Tibial nerve (tissue), 4 donors: ENCODE measurements around the gene TAMM41. TPM values are rescaled to one million over a fixed set of nuclear protein-coding genes. Genes with fewer than 3 reads are reported as not detected.

ENCODE experiments used
- DNase-seq, 2 donors: peaks; one replicate each; pipeline ENCODE4 v3.0.0-alpha.2; 2019; ENCODE audit warnings: low spot score in 2 of 2
- H3K27ac ChIP-seq, 4 donors: fragments of 200-600 bp; sonication (generic) in 3 of 4; one replicate each; pipeline ENCODE4 v1.5.1; 2017 to 2019; ENCODE audit warnings: mild to moderate bottlenecking in 1 of 4
- H3K27me3 ChIP-seq, 2 donors: fragments of 200-600 bp; sonication (generic) in 1 of 2; one replicate each; pipeline versions ENCODE4 v1.5.1 to v1.6.0; 2017 to 2019
- H3K36me3 ChIP-seq, 3 donors: fragments of 200-600 bp; sonication (generic); one replicate each; pipeline ENCODE4 v1.5.1; 2018 to 2019
- H3K4me1 ChIP-seq, 4 donors: fragments of 200-600 bp; sonication (generic) in 3 of 4; one replicate each; pipeline ENCODE4 v1.5.1; 2017 to 2019
- H3K4me3 ChIP-seq, 4 donors: fragments of 200-600 bp; sonication (generic) in 3 of 4; one replicate each; pipeline ENCODE4 v1.5.1; 2017 to 2019; ENCODE audit warnings: mild to moderate bottlenecking in 1 of 4, moderate library complexity in 1 of 4
- H3K9me3 ChIP-seq, 4 donors: fragments of 200-600 bp; sonication (generic) in 3 of 4; one replicate each; pipeline ENCODE4 v1.5.1; 2017 to 2019
- EP300 ChIP-seq, 2 donors: sonication (generic); formaldehyde crosslinking; IDR thresholded peaks; one replicate each; pipeline ENCODE4 v1.6.1; 2017; ENCODE audit warnings: antibody characterized with exemption in 2 of 2, mild to moderate bottlenecking in 1 of 2
- POLR2A ChIP-seq, 2 donors: fragments of 450-650 bp; IDR thresholded peaks; one replicate each; pipeline ENCODE4 v1.6.1; 2017; ENCODE audit warnings: antibody characterized with exemption in 2 of 2, mild to moderate bottlenecking in 2 of 2, moderate library complexity in 2 of 2
- WGBS, 2 donors: methylation state at CpG; one replicate each; pipeline ENCODE4 v1.1.5; 2018; 5-methylcytosine and 5-hydroxymethylcytosine counted together
- total RNA-seq, 4 donors: library from RNA; depleted of rRNA; stranded (reverse); fragments of >200 nt; gene quantifications; one replicate each; pipeline ENCODE4 v1.1.0, GENCODE V29; 2016
- TF ChIP-seq, protein P1 (sequence below), 5 experiments: fragments of 200-600 bp in 3 of 5; fragments of 450-650 bp in 2 of 5; sonication (generic) in 3 of 5; IDR thresholded peaks; one replicate each; pipeline ENCODE4 v1.5.1; 2016 to 2019; ENCODE audit warnings: antibody characterized with exemption in 5 of 5, mild to moderate bottlenecking in 3 of 5, moderate library complexity in 2 of 5

TAMM41 gene
- total RNA-seq, 4 donors from 2014 or later: 15.5 to 40.8 (median 25.5) TPM

- Histone ChIP-seq H3K9me3 (no peaks in the 10 kb centered on the region), H3K4me3 (no peak overlapping the region), H3K27me3 (no peaks in the 10 kb centered on the region), H3K36me3 (no peaks in the 10 kb centered on the region), H3K4me1 (peaks cover 0 to 19% (median 4%) of the 10 kb centered on the region in 4 donors), H3K27ac (no peak overlapping the region)
- DNase-seq: no peak
- whole genome bisulfite sequencing, 2 donors: 85 to 95% methylated on average over 3 of the region's 3 CpGs
- no peak for TF ChIP-seq POLR2A (IDR thresholded peaks at IDR 0.05)
- TF ChIP-seq, protein P1, sequence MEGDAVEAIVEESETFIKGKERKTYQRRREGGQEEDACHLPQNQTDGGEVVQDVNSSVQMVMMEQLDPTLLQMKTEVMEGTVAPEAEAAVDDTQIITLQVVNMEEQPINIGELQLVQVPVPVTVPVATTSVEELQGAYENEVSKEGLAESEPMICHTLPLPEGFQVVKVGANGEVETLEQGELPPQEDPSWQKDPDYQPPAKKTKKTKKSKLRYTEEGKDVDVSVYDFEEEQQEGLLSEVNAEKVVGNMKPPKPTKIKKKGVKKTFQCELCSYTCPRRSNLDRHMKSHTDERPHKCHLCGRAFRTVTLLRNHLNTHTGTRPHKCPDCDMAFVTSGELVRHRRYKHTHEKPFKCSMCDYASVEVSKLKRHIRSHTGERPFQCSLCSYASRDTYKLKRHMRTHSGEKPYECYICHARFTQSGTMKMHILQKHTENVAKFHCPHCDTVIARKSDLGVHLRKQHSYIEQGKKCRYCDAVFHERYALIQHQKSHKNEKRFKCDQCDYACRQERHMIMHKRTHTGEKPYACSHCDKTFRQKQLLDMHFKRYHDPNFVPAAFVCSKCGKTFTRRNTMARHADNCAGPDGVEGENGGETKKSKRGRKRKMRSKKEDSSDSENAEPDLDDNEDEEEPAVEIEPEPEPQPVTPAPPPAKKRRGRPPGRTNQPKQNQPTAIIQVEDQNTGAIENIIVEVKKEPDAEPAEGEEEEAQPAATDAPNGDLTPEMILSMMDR (IDR thresholded peaks at IDR 0.05): no peak
- no peak for TF ChIP-seq EP300 (IDR thresholded peaks at IDR 0.05)
Observed at GRCh38 chr3:11768604-11769003, 78.1 kb downstream of the TAMM41 start.

DNA sequence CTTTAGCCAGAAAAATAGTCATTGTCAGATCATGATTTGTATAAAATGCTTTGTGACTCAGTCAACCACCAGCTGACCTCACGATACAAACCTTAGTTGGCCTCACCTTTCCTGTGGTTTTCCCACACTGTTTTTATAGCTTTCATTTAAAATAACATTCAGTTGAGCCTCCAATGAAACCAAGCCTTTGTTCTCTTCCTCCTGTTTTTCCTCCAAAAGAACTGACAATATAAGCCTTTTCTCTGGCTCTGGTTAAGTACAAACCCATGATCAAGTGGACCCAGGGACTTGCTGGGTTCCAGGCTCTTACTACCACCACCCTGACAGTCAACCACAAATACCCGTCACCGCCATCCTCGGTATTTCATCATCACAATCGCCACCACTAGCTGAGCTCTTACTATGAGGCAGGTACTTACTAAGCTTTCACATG is 81.7 kb downstream of the TAMM41 start:
- no peak for DNase-seq
- H3K9me3 ChIP-seq: no peaks in the 10 kb centered on the region
- TF ChIP-seq, protein P1 (IDR thresholded peaks at IDR 0.05): no peak
- TF ChIP-seq EP300 (IDR thresholded peaks at IDR 0.05) (no peak), POLR2A (IDR thresholded peaks at IDR 0.05) (no peak)
- H3K36me3 ChIP-seq: no peaks in the 10 kb centered on the region
- no peaks in the 10 kb centered on the region for H3K27me3 ChIP-seq
- H3K4me1 ChIP-seq: peaks cover 0 to 4% (median under 1%) of the 10 kb centered on the region in 4 donors
- no peak overlapping the region for H3K4me3 ChIP-seq
- 65 to 74% methylated on average over 5 of the region's 5 CpGs for WGBS, 2 donors
- no peak overlapping the region for H3K27ac ChIP-seq

GRCh38 chr3:11759996-11760395 is 86.7 kb downstream of the TAMM41 start:
- Histone ChIP-seq H3K9me3 (no peaks in the 10 kb centered on the region), H3K4me1 (no peaks in the 10 kb centered on the region), H3K27ac (no peak overlapping the region), H3K4me3 (no peak overlapping the region), H3K27me3 (no peaks in the 10 kb centered on the region), H3K36me3 (no peaks in the 10 kb centered on the region)
- TF ChIP-seq, protein P1 (IDR thresholded peaks at IDR 0.05): no peak
- TF ChIP-seq EP300 (IDR thresholded peaks at IDR 0.05) (no peak), POLR2A (IDR thresholded peaks at IDR 0.05) (no peak)
- no peak for DNase-seq
- WGBS, 2 donors: 77 to 84% methylated on average over 2 of the region's 2 CpGs

- Histone ChIP-seq H3K36me3 (no peaks in the 10 kb centered on the region), H3K27me3 (no peaks in the 10 kb centered on the region), H3K9me3 (no peaks in the 10 kb centered on the region), H3K4me1 (no peaks in the 10 kb centered on the region), H3K4me3 (no peak overlapping the region), H3K27ac (no peak overlapping the region)
- DNase-seq: no peak
- TF ChIP-seq, protein P1 (IDR thresholded peaks at IDR 0.05): no peak
- TF ChIP-seq EP300 (IDR thresholded peaks at IDR 0.05): no peak
- no peak for TF ChIP-seq POLR2A (IDR thresholded peaks at IDR 0.05)
- 72 to 74% methylated on average over 6 of the region's 6 CpGs for WGBS, 2 donors
Observed at GRCh38 chr3:11757929-11758328, 88.8 kb downstream of the TAMM41 start.

GRCh38 chr3:11757441-11757875 is 89.2 kb downstream of the TAMM41 start:
- no peaks in the 10 kb centered on the region for H3K4me1 ChIP-seq
- no peaks in the 10 kb centered on the region for H3K36me3 ChIP-seq
- DNase-seq: no peak
- no peaks in the 10 kb centered on the region for H3K9me3 ChIP-seq
- no peak for TF ChIP-seq EP300 (IDR thresholded peaks at IDR 0.05)
- TF ChIP-seq, protein P1 (IDR thresholded peaks at IDR 0.05): no peak
- TF ChIP-seq POLR2A (IDR thresholded peaks at IDR 0.05): no peak
- no peak overlapping the region for H3K4me3 ChIP-seq
- H3K27me3 ChIP-seq: no peaks in the 10 kb centered on the region
- no peak overlapping the region for H3K27ac ChIP-seq
- 67 to 68% methylated on average over 9 of the region's 9 CpGs for WGBS, 2 donors
